Keratinocyte (primary cell): Measurements from ENCODE around the gene ZNF142.

Experiments
- CTCF ChIP-seq, 3 experiments: IDR thresholded peaks in 1 of 3; conservative IDR thresholded peaks in 1 of 3; optimal IDR thresholded peaks in 1 of 3; 2 replicates in 2 of 3; 3 replicates in 1 of 3; pipeline versions ENCODE3 to v1.5.1; 2011; ENCODE audit warnings: low read length in 3 of 3, mild to moderate bottlenecking in 3 of 3, moderate library complexity in 2 of 3, control low read depth in 1 of 3, inconsistent platforms in 1 of 3; ENCODE audit not compliant: insufficient read depth in 2 of 3; ENCODE audit errors: extremely low read depth in 1 of 3
- EZH2 ChIP-seq: IDR thresholded peaks from one replicate; pipeline ENCODE4 v1.6.1; 2012; ENCODE audit warnings: inconsistent platforms, mild to moderate bottlenecking, low read length, moderate library complexity

GRCh38 chr2:218659258-218659987, at the start of gene ZNF142, which contains the start of gene BCS1L:
- TF ChIP-seq CTCF (optimal IDR thresholded peaks at IDR 0.05 in 1 of 3, IDR thresholded peaks at IDR 0.05 in 1 of 3, conservative IDR thresholded peaks at IDR 0.05 in 1 of 3; ENCODE audit: extremely low read depth in 1 of 3, insufficient read depth in 2 of 3, low read length in 3 of 3) (no peak), EZH2 (no peak)
